NAMALWA (cell line): Measurements from ENCODE around the gene CABLES1.
"Not testable (repeated sequence)": the region's sequence is repeated elsewhere in the genome, so short reads cannot be mapped to it uniquely, and the experiment has no call there.

Experiments used
- DNase-seq: peaks from one replicate; pipeline ENCODE4 v3.0.0-alpha.2; 2015; ENCODE audit warnings: low spot score

CABLES1 gene

DNA sequence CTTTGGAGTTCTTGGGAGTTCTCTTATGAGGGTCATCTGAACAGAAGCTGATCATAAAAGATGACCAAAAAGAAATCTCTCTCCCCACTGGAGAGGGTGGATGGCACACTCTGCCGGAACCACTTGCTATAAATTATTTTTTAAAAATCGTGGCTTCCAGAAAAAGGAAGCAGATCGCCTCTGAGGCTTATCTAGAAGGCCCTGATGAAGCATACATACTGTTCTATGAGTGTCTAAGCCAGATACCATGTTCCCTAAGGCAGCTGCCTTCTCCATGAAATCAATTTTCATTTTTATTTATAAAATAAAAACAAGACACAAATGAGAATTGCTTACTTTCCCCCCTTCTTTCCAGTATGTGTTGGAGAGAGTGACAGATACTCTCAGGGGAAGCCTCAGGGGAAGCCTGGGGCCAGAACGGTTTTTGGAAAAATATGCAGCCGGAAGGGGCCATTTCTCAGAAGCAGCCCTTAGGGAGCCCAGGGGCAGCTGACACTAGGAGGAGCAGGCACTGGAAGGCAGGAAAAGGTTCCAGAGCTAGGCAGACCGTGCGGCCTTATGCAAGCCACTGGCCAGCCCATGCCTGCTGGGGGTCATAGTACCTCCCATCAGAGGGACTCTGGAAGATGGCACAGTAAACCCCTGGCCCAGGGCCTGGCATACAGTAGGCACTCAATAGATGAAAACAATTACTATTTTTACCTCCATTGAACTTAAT lies 130.6 kb downstream of the CABLES1 start:
- no peak for DNase-seq

DNA sequence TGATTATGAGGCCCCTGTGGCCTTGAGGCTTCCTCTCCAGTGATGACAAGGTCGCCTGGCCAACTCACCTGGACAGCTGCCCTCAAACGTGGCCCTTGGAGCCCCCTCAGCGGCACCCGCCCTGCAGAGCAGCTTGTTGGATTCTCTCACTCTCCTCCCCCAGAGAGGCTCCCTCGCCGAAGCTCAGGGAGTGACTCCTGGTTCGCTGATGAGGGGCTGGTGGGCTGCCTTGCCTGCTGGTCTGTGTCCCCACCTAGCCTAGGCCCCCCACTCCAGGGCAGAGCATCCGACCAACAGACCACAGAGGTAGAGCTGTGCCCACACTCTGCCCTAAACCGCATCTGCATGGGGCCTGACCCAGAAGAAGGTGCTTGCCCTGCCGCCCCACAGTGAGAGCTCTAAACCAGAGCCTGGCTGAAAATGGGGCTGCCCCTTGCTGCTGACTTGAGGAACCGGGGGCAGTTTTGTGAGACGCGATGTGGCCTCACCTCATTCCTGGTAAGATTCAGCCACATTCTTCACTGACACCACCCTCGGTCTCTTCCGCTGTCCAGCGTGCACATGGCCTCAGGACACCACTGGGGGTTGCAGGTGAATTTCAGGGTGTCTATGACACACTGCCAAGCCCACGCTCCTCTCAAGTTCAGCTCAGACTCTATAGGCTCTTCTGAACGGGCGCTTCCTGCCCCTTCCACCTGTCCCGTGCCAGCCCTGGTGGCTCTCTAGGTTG lies 131.6 kb downstream of the CABLES1 start:
- DNase-seq = no peak

GRCh38 chr18:23267447-23267776 lies 132.1 kb downstream of the CABLES1 start:
- DNase-seq = no peak

GRCh38 chr18:23268641-23269040 lies 133.4 kb downstream of the CABLES1 start:
- no peak for DNase-seq

GRCh38 chr18:23269068-23269467 lies 133.8 kb downstream of the CABLES1 start:
- not testable (repeated sequence) for DNase-seq

GRCh38 chr18:23269928-23270327 lies 134.6 kb downstream of the CABLES1 start:
- DNase-seq = no peak

DNA sequence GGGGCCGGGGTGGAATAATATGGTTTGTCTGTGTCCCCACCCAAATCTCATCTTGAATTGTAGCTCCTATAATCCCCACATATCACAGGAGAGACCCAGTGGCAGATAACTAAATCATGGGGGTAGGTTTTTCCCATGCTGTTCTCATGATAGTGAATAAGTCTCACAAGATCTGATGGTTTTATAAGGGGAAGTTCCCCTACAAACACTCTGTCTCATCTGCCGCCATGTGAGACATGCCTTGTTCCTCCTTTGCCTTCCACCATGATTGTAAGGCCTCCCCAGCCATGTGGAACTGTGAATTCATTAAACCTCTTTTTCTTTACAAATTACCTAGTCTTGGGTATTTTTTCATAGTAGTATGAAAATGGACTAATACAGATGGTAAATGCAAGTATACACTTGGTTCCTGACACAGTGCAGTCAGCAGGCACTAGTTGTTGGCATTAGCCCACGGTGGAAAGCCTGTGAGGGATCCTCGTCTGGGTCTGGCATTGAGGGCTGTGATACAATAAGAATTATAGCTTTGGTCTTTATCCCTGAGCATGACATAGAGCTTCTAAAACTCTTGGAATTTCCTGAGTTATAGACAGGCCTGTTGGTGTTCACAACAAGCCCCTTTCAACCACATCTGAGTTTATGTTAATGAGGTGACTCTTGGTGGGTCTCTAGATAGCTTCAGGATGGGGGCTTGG lies 135.8 kb downstream of the CABLES1 start:
- no peak for DNase-seq

GRCh38 chr18:23272498-23273232 lies 137.4 kb downstream of the CABLES1 start:
- DNase-seq = no peak

DNA sequence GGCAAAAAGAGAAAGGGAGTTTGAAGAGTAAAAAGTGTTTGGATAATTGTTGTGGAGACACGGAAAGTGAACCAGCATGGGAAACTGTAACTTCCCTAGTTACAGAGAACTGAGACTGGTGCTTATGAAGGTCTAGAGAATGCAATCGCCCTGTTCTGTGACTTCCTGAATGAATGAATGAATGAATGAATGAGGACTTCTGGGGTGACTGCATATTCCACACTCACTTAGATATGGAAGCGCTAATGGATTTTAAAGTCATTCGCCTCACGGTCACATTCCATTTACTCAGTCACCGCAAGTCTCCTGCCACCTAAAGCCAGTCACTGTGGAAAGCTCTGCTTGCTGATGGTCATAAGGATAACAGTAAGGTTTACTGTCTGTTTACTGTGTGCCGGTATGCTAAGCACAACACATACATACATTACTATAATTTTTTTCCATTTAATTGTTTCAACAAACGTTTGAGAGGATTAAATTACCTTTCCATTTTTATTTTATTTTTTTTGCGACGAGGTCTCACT lies 138.2 kb downstream of the CABLES1 start:
- no peak for DNase-seq

GRCh38 chr18:23274638-23275482 lies 139.6 kb downstream of the CABLES1 start:
- DNase-seq = no peak

DNA sequence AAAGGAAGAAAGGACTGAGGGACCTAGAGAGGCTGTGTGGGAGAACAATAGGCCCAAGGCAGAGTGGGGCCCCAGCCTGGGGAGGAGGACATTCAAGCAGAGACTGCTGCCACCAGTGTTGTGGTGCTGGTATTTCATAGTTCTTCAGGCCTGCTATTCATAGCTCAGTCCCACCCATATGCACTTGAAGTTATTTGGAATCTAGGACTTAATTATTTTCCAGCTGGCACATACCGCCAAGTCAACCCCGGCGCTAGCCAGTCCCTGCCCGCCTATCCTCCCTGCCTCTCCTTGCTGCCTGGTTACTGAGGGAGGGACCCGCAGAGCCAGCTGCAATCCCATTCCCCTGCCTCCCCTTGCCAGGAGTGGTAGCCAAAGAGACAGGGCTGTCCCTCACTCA lies 141.2 kb downstream of the CABLES1 start:
- DNase-seq = no peak

DNA sequence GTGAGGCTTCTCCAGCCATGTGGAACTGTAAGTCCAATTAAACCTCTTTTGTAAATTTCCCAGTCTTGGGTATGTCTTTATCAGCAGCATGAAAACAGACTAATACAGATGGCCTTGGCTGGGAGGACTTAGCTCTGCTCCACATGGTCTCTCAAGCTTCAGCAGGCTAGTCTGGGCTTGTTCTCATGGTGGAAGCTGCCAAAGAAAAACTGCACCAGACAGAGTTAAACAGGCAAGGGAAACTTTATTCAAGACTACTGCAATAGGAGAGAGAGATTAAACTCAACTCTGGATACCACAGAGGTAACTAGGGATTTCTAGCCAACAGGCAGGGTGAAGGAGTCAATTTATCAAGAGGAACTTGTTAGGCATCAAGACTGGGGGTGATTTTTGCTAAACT lies 142.1 kb downstream of the CABLES1 start:
- DNase-seq = no peak

DNA sequence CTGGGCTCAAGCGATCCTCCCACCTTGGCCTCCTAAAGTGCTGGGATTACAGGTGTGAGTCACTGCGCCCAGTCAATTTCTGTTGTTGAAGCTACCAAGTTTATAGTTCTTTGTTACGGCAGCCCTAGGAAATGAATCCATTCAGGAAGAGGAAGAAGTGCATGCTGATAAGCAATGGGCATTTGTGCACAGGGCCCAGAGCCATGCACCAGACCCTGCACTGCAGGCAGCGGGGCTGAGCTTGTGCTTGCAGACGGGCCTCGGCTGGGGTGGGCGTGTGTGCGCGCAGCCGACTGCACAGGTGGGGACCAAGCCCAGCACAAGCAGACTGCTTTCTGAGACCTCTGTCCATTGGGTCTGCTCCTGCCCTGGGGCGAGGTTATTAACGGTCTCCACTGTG lies 144.6 kb downstream of the CABLES1 start:
- no peak for DNase-seq

GRCh38 chr18:23280844-23281243 lies 145.6 kb downstream of the CABLES1 start:
- no peak for DNase-seq

DNA sequence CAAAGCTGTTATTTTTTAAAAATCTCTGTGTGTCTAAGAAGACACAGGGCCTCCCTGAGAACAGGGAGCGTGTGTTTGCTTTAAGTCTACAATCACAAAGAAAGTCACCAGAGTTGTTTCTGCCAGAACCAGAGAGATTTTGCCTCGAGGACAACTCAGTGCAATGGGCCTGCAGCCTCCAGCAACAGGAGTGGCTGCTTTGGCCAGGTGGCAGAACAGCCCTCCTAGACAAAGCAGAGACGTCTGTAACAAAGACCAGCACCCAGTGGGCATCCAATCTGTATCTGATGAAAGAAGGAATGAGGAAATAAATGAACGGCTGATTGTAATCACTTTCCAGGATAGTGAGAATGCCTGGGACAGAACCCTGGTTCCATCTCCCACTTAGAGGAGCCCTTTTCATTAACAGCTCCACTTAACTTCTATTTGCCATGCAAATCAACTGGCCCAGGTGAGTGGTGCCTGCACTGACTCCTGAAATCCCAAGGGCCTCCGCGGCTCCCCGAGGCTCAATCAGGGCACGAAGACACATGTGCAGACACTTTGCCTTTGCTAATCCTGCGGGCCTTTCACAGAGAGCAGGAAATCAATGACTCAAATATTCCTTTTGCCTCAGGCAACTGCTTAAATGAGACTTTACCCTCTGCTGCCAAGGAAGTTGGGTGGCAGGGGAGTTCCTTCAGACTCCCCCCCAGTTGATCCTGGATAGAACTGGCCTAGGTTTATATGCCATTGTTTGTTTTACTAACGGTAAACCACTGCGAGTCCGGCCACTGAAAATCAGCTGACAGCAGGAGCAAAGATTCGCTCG lies 146.5 kb downstream of the CABLES1 start:
- no peak for DNase-seq

GRCh38 chr18:23282437-23282781 lies 147.1 kb downstream of the CABLES1 start:
- no peak for DNase-seq

DNA sequence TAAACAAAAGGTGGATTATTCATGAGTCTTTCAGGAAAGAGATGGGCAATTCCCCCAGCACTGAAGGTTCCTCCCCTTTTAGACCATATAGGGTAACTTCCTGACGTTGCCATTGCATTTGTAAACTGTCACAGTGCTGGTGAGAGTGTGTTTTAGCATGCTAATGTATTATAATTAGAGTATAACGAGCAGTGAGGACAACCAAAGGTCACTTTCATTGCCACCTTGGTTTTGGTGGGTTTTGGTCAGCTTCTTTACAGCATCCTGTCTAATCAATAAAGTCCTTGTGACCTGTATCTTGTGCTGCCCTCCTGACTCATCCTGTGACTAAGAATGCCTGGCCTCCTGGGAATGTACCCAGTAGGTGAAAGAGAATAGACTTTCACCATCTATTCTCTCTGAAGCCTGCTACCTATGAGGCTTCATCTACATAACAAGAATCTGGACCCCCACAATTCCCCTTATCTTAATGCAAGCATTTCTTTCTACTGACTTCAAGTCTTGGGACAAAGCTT lies 148.7 kb downstream of the CABLES1 start:
- no peak for DNase-seq

- no peak for DNase-seq
Observed at GRCh38 chr18:23284629-23285028, 149.3 kb downstream of the CABLES1 start.

GRCh38 chr18:23285581-23285980 lies 150.3 kb downstream of the CABLES1 start:
- DNase-seq = not testable (repeated sequence)

DNA sequence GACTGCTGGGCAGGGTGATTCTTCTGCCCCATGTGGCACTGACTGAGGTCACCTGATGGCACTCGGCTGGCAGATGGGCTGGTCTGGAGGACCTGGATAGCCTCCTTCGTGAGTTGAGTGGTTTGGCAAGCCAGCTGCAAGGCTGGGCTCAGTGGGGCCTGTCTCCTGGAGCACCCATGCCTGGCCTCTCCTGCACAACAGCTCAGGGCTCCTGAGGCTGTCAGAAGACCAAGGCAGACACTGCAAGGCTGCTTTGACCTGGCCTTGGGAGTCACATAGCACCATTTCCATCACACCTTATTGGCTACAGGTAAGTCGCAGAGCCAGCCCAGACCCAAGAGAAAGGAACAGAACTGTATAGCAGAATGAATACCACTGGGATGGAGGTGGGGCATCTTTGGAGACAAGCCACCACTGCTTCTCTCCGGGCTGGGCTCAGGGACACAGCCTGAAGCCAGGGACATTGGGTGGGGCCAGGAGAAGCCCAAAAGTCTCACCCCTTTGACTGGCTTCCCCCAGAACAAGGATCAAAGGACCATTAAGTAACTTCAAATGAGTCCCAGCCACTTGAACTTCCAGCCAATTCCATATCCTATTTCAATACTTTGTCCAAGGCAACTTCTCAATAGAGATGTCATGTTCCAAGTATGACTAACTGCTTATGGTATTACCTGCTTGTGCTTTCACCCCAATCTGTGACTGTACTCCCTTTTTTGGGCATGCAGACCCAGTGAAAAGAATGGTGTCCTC lies 156.3 kb downstream of the CABLES1 start:
- peak; percentile 16 for DNase-seq
